Measurements from ENCODE around the gene VAT1L. TPM values are rescaled to one million over a fixed set of nuclear protein-coding genes. Genes with fewer than 3 reads are reported as not detected.

VAT1L gene
- total RNA-seq, 1 experiment from 2014 or later: 33.8 TPM

DNA sequence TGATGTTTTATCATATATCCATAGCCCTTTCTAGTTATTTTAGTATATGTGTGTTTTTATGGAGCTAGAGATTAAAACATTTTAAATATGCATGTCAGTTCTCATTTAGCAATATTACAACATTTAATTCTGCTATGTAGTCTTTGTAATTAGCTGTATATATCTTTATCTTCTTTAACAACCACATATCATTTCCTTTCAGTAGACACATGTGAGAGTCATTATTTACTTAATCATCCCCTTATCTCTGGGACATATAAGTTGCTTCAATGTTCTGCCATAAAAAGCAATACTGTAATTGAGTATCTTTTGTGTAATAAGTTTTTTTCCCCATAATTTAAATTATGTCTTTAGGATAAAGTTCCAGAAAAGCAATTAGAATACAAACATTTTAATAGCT, 182.0 kb downstream of the VAT1L start:
- Mint-ChIP-seq H3K27ac (no peak overlapping the region), H3K9me3 (peaks cover 0 to 3% of the 10 kb centered on the region in 2 experiments; a peak in 1 of 5 replicates), H3K4me3 (no peak overlapping the region), H3K4me1 (peaks cover 52 to 56% of the 10 kb centered on the region in 2 experiments), H3K36me3 (ENCODE audit: insufficient read depth in 1 of 3, low read depth in 3 of 3) (peaks cover 4 to 19% (median 7%) of the 10 kb centered on the region in 3 experiments; a peak in 6 of 7 replicates), H3K27me3 (ENCODE audit: low read depth) (peaks cover 6% of the 10 kb centered on the region)
- Histone ChIP-seq H2BK20ac (ENCODE audit: low read depth, low read length, poor library complexity, severe bottlenecking) (no peak overlapping the region), H2BK5ac (ENCODE audit: insufficient read length, low read length) (no peak overlapping the region), H3K27me3 (ENCODE audit: insufficient read depth, low read length) (no peaks in the 10 kb centered on the region), H3K79me1 (ENCODE audit: insufficient read depth, low read depth, low read length, poor library complexity, severe bottlenecking) (no peaks in the 10 kb centered on the region), H3K56ac (ENCODE audit: insufficient read length, low read depth, low read length) (no peak overlapping the region), H2AFZ (ENCODE audit: low read length) (no peak overlapping the region), H3T11ph (ENCODE audit: low read length) (no peak overlapping the region), H3K27ac (ENCODE audit: insufficient read length, low read depth, low read length) (no peak overlapping the region), H4K8ac (replicated peaks; ENCODE audit: insufficient read length, low read depth, low read length) (no peak overlapping the region), H3K4me2 (ENCODE audit: insufficient read depth, insufficient read length, low read length) (no peak overlapping the region), H3K79me2 (ENCODE audit: insufficient read depth, low read length) (no peaks in the 10 kb centered on the region), H3K9me3 (ENCODE audit: control insufficient read depth, low read depth, low read length) (no peaks in the 10 kb centered on the region), H2BK15ac (ENCODE audit: low read depth, low read length) (no peak overlapping the region), H3K23ac (ENCODE audit: insufficient read length, low read depth, low read length) (no peak overlapping the region), H3K14ac (ENCODE audit: insufficient read depth, low read length) (no peak overlapping the region), H3K4ac (ENCODE audit: low read depth, low read length) (no peak overlapping the region), H2BK120ac (ENCODE audit: low read depth, low read length, poor library complexity, severe bottlenecking) (no peak overlapping the region), H2AK5ac (ENCODE audit: insufficient read length, low read length) (no peak overlapping the region), H3K4me1 (ENCODE audit: insufficient read depth, low read length) (peaks cover 14% of the 10 kb centered on the region), H4K5ac (ENCODE audit: insufficient read length, low read depth, low read length) (no peak overlapping the region), H2BK12ac (ENCODE audit: insufficient read length, low read depth, low read length) (no peak overlapping the region), H3K18ac (ENCODE audit: insufficient read length, low read depth, low read length) (no peak overlapping the region), H4K91ac (ENCODE audit: insufficient read length, low read depth, low read length) (no peak overlapping the region), H3K9ac (ENCODE audit: extremely low read depth, insufficient read length, low read length) (no peak overlapping the region), H3K23me2 (ENCODE audit: insufficient read length, low read depth, low read length, poor library complexity, severe bottlenecking) (no peaks in the 10 kb centered on the region), H4K20me1 (ENCODE audit: control insufficient read depth, insufficient read depth, insufficient read length) (no peaks in the 10 kb centered on the region)
- DNase-seq: no peak
- TF ChIP-seq, protein P1, sequence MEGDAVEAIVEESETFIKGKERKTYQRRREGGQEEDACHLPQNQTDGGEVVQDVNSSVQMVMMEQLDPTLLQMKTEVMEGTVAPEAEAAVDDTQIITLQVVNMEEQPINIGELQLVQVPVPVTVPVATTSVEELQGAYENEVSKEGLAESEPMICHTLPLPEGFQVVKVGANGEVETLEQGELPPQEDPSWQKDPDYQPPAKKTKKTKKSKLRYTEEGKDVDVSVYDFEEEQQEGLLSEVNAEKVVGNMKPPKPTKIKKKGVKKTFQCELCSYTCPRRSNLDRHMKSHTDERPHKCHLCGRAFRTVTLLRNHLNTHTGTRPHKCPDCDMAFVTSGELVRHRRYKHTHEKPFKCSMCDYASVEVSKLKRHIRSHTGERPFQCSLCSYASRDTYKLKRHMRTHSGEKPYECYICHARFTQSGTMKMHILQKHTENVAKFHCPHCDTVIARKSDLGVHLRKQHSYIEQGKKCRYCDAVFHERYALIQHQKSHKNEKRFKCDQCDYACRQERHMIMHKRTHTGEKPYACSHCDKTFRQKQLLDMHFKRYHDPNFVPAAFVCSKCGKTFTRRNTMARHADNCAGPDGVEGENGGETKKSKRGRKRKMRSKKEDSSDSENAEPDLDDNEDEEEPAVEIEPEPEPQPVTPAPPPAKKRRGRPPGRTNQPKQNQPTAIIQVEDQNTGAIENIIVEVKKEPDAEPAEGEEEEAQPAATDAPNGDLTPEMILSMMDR (conservative IDR thresholded peaks at IDR 0.05): no peak

All from H9 (cell line).